Stimulated activated CD8-positive, alpha-beta memory T cell treated with anti-CD3 and anti-CD28 coated beads, Interleukin-15, amount 100 ng/mL, for 1 hour (primary cell): ENCODE measurements around the gene SNAPC4.

Experiments
- DNase-seq: peaks from one replicate; pipeline ENCODE4 v3.0.0-alpha.2; 2020; ENCODE audit warnings: low read depth

SNAPC4 gene

DNA sequence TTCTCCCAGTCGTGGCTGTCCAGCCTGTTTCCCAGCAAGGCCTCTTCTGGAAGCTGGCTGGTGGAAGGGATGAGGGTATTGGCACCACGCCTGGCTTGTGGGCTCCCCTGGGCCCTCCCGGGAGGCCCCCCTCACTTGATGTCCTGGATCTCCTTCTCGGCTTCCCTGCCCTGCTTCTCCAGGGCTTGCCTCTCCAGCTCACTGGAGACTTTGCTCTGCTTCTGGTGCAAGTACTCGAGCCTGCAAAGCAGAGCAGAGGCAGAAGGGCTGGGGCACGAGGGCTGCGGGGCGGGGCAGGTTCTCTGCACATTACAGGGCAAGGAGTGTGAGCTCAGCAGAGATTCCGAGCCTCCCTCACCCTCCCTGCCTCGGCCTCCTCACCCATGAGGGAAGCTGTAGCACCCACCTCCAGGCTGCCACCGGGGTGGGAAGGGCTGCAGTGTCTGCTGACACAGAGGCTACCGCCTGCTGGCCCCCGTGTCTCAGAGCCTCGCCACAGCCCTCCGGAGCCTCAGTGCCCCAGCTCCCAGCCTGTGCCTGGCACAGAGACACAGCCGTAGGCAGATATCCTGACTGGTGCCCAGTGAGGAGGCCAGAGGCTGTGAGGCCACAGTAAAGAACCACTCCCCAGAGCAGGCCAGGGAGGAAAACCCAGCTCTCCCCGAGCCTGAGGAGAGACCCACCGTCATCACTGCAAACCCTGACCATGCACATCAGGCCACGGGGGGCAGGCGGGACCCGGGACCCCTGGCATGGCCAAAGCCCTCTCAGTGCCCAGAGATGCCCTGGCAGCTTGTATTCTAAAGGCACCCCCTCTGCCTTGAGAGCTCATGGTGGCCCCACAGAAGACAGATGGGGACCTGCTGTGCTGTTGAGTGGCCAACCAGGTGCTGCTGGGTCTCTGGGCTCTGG, 7.2 kb downstream of the SNAPC4 start:
- no peak for DNase-seq

DNA sequence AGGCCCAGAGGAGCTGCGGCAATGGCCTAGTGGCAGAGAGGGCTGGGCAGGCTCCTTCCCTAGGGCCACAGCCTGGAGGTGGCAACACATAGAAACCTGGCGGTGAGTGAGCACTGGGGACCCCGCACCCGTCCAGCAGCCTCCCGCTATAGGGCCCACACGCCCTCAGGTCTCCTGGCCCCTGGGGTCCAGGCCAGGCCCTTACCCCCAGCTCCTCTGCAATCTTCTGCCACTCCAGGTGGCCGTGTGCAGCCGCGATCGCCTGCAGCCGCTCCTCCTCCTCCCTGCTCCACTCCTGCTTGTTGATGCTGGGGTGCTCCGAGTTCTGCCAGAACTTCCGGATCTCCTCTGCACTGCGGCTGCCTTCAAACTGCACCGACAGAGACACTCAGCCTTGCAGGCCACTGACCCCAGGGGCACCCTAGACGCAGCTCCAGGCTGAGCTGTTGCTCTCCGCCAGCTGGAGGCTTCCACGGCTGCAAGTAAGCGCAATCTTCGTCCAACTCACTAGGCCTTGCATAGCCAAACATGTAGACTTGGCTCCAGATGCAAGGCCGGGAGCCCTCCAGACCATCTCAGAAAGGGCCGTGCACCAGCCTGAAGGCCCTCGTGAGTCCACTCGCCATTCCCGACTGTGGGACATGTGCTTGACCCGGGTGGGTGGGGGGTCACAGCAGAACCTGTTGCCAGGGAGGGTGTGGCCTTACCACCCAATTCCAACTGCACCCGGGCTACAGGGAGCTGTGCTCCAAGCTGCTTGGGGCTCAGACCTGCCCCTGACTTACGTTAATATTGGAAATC, 8.0 kb downstream of the SNAPC4 start:
- no peak for DNase-seq

DNA sequence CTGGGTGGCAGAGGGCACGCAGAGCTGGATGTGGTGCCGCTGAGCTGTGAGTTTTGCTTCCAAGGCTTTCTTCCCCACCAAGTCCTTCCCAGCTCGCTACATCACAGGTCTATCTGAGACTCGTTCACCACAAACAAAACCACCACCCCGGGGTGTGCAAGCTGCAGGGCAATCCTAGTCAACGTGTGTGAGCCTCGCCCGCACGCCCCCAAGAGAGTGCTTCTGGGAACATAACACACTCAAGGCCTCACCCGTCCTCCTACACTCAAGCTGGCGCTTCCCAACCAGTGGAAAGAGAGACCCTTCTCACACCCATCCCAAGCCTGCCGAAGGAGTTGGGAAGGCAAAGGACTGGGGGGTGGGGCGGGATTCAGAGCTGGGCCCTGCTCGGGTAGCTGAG, 10.6 kb downstream of the SNAPC4 start:
- no peak for DNase-seq

DNA sequence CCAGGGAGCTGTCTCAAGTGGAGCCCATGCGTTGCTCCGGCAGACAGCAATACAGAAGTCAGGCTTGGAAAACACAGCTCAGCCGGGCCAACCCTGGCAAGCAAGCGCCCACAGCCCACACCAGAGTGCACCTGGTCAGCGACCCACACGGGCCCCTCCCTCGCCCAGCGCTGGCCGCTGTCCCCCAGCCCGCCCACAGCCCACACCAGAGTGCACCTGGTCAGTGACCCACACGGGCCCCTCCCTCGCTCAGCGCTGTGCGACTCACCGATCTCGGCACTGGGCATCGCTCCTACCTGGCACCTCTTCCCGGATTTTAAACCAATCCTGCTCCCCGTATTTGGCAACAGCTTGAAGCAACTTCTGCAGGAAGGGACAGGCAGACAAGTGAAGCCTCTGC, 12.8 kb downstream of the SNAPC4 start:
- DNase-seq: no peak

DNA sequence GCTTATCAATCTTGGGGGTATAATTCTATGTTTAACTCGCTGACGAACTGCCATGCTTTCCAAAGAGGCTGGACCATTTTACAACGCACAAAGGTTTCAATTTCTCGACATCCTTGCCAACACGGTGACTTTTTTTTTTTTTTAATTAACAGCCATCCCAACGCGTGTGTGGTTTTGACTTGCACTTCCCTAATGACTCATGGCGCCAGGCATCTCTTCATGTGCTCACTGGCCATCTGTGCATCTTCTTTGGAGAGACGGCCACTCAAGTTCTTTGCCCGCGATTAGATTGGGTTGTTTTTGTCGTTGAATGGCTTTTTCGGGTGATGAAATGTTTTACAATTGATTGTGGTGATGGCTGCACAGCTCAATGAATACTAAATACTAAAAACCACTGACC, 14.0 kb downstream of the SNAPC4 start:
- no peak for DNase-seq

DNA sequence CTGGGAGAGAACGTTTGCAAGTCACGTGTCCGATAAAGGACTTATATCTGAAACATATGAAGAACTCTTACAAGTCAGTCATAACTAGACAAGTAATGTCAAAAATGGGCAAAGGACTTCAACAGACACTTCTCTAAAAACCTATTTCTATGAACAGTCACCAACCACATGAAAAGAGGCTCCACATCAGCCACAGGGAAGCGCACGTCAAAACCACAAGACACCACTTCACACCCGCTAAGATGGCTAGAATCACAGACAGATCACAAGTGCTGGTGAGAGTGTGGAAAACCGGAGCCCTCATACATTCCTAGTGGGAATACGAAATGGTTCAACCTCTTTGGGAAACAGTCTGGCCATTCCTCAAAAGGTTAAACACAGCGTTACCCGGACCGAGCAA, 15.0 kb downstream of the SNAPC4 start:
- no peak for DNase-seq

DNA sequence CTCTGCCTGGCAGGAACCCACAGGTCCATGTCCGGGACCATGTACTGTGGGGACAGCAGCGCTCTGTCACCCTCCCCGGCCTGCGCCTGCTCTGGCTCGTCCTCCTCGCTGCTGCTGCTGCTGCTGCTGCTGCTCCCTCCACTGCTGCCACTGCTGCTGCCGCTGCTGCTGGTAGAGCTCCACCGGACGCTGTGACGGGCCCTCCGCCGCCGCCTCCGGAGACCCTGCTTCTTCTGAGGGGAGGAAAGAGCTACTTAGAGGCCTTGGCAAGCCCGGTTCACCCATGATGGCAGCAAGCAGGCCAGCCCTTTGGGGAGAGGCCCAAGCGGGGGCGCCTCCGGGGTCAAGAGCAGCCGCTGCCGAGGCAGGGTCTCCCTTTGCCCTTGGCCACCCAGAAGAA, 16.5 kb downstream of the SNAPC4 start:
- DNase-seq: no peak

DNA sequence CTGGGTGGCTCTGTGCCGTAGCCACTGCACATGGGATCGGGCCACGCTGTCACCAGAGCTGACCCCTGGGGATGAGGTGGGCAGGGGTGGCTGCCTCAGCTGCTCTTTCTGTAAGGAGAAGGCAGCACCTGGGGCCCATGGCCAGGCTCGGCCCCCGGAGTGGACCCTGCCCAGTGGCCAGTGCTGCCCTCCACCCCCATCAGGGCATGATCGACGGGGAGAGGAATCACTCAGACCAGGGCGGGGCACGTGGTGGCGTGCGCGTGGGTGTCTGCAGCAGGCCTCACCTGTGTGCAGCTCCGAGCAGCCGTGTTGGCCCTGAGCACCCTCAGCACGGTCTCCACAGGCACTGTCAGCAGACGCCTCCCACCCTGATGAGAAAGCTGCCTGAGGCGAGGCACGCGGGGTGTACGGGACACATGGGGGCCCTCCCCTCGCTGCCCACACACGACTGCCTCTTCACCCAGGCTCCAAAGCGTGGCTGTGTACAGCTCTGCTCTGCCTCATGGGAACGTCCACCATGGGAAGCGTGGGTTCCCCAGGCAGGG, 17.9 kb downstream of the SNAPC4 start:
- no peak for DNase-seq

DNA sequence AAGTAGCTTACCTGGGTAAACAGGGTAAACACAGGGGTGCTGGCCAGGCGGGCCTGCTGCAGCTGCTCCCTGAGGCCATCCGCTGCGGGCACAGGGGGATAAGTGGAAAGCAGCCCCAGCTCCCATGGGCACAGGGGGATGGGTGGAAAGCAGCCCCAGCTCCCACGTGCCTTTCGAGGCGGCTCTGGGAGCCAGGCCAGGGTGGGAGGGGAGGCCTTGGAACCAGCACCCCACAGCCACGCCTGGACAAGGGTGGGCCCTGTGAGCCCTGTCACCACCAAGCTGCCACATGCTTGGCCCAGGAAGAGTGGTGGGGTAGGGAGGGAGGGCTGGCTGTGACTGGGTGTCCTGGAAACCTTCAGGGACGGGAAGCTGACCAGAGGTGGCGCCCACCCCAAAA, 18.7 kb downstream of the SNAPC4 start:
- no peak for DNase-seq

DNA sequence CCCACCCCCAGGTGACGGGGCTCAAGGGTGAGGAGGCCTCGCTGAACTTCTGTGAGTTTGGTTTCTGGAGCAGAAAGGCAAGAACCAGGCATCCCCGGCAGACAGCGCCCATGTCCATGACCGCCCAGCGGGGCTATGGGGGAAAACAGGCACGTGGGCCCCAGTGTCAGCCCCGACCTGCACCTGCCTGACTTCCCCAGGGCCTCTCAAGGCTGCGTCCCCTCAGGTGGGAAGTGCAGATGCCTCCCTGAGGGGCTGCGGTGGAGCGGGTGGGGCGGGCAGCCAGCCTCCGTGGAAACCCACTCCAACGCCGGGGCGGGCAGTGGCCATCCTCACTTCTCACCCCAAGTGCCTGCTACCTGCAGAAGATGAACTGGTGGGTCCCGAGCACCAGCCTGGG, 19.6 kb downstream of the SNAPC4 start:
- no peak for DNase-seq

DNA sequence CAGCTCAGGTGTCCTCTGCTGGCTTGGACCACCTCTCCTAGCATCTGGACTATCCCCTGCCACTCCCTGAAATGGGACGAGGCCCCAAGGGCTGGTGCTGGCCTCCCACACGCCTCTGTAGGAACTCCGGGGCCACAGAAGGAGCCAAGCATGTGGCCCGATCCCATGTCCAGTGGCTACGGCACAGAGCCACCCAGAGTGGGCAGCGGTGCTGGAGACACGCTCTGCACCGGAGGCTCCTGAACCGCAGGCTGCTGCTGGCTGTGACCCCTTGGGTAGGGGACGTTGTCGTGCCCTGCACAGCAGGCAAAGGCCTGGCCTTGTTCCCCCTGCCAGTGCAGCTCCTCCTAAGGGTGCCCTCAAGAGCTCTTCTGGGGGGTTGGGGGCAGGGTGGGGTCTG, 20.1 kb downstream of the SNAPC4 start:
- no peak for DNase-seq

DNA sequence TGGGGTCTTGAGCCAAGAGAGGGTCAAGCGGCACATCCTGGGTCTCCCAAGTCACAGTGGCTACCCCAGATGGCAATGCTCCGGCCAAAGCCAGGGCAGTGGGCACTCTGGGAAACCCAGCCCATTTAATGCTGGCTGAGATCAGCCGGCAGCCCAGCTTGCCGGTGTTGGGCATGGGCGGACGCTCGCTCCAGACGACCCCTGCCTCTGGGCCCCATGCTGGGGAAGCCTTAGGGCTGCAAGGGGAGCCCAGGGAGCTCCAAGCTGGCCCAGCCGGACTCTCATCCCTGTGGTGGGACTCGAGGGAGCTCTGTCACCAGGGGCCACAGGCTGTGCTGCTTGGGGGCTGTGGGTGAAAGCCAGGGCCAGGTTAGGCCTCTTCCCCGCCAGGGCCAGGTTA, 20.6 kb downstream of the SNAPC4 start:
- no peak for DNase-seq

DNA sequence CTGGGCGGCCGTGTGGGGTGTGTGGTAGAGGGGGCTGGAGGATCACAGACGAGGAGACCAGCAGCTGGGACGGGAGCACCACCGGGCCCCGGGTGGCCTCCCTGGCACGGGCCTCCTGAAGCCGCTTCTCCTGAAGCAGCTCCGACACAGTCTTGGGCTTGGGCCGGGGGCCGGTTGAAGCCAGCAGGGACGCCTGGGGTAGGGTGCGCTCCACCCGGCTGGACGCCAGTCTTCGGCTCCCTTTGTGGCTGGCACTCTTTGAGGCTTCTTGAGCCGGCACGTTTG, 21.0 kb downstream of the SNAPC4 start:
- no peak for DNase-seq

DNA sequence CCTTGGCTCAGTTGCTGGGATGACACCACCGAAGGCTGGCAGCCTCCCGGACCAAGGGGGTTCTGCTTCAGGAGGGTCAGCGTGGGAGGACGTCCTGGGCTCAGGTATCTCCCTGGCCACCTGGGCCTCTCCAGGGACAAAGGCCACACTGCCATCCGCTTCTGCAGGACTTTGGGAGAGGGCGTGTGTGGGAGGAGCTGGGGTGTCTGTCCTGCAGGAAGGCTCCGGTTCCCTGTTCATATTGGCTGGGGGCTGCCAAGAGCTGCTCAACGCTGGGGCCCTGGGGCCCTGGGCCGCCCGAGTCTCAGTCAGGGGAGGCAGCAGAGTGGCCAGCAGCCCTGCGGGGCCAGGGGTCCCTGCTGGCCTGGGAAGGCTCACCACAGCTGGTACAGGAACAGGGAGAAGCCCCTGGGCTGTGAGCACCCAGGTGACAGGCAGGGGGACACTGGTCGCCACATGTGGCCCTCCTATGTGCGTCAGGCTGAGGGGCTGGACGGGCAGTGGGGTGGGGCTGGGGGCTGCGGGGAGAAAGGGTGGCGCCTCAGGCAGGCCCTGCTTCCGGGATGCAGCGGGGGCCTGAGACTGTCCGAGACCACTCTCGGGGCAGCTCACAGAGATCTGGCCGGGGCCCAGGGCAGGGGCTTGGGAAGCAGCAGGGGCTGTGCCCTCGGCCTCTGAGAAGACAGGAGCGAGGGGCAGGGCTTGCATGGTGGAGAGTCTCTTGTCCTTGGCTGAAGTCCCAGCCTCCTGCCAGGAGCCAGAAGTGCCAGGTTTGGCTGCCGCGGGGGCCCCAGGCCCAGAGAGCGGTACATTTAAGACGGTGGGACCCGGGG, 21.6 kb downstream of the SNAPC4 start:
- DNase-seq: no peak

DNA sequence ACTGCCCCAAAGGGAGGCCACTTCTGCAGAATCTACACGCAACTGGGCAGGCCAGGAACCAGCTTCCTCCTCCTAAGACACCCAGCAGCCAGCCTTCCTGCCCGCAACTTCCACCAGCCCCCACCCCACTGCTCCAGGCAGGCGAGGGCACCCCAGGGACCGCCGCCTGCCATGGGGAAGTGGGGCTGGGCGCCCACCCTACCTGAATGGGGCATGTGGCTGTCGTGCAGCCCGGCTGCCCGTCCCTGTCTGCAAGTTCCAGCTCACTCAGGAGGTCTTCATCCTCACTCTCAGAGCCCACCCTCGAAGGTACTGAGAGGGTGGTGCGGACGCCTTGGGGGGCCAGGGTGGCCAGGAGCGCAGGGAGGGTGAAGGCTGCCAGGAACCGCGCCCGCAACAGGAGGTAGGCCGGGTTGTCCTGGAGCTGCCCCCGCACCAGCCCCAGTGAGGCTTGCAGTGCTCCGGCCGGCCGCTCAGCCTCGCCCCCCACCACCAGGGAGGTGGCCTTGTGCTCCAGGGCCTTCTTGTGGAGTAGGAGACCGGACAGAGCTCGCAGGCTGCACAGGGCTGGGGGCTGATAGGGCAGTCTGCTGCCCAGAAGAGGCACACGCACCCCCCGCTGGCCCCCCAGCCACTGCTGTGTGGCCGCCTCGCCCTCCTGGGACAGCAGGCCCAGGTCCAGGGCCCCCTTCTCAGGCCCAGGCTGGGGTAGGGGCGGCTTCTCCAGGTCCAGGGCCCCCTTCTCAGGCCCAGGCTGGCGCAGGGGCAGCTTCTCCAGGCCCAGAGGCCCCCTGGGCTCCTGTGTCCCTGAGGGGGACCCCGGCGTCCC, 22.4 kb downstream of the SNAPC4 start:
- no peak for DNase-seq

DNA sequence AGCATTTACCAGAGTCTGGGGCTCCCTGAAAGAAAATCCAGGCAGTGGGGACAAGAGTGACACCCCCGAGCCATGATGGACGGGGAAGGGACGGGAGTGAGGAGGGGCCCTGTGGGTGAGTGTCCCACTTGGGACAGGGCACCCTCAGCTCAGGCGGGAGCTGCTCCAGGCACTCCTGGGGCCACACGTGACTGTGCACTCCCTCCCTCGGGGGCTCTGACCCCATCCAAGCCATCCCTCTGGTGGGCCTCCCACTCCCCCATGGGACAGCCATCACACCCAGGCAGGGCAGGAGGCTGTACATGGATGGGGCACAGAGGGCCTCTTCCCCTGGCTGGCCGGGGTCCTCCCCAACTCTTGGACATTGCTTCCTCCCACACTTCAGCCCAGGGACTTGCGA, 23.5 kb downstream of the SNAPC4 start:
- no peak for DNase-seq

DNA sequence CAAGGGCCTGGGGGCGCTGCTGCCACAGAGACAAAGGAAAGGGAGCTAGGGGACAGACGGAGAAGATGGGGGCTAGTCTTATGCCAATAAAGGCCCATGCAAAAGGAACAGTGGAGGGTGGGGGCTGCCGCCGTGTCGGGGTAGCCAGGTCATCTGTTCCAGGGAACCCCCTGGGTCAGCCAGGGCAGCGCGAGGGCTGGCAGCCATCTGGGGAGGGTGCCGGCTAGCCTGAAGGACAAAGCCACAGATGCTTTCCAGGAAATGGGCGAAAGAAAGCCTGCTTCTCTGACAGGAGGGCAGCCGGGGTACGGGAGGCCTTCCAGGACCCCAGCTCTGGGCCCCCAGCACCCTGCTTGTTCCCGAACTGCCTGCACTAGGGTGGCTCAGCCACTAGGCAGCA, 24.9 kb downstream of the SNAPC4 start:
- DNase-seq: no peak

DNA sequence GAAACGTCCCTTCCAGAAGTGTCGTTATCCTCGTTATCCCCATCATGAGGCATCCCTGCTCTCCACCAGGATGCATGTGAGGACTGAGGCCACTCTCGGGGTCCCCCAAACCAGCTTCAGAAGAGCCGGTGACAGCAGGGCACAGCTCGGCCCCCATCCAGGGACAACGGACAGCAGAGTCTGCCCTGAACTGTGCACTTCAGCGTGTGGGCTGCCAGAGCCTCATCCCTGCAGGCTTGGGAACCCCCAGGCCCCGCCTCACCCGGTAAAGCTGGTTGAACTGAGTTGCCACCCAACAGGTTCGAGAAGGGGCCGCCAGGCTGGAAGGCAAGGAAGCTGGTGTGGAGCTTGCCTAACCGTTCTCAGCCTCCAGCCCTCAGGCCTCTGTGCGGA, 25.8 kb downstream of the SNAPC4 start:
- DNase-seq: no peak

DNA sequence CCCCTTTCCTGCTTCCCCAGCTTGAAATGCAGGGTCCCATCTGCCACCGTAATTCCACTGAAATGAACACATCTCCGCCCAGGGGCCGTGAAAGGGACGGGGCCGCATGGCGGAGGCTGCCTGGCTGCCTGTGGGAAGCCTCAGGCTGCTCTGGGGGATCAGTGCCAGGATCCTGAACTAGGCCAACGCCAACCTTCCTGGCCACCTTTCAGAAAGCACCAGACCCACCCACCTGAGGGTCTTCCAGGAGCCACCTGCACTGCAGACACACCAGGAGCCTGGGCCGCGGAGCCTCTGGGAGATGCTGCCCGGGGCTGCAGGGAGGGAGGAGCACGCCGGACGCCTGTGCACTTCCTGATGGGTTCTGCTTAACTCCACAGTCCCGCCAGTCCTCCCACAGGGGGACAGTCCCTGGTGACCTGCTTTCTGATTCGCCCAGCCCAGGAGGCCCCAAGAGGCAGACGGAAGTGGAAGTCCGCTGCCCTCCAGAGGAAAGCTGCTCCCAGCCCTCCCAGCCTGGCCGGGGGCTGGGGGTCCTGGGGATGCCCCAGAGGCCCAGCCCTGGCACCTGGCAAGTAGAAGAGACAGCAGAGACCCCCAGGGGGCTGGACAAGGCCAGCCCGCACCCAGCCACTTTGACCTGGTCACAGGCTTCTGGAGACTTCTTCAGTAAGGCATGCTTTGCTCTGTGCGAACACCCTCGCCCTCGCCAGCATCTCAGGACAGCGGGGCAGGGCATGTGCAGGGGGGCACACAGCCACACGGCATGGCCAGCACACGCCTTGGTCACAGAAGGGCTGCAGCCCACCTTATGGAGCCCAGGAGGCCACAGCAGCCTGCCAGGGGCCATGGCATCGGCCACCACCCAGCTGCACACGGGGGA, 26.4 kb downstream of the SNAPC4 start, which contains the start of gene CARD9:
CARD9 (minus strand) TSS at position 370 of the 883 bp plus-strand sequence. CDS start 1,591 bp downstream, outside the sequence.
- DNase-seq: no peak

DNA sequence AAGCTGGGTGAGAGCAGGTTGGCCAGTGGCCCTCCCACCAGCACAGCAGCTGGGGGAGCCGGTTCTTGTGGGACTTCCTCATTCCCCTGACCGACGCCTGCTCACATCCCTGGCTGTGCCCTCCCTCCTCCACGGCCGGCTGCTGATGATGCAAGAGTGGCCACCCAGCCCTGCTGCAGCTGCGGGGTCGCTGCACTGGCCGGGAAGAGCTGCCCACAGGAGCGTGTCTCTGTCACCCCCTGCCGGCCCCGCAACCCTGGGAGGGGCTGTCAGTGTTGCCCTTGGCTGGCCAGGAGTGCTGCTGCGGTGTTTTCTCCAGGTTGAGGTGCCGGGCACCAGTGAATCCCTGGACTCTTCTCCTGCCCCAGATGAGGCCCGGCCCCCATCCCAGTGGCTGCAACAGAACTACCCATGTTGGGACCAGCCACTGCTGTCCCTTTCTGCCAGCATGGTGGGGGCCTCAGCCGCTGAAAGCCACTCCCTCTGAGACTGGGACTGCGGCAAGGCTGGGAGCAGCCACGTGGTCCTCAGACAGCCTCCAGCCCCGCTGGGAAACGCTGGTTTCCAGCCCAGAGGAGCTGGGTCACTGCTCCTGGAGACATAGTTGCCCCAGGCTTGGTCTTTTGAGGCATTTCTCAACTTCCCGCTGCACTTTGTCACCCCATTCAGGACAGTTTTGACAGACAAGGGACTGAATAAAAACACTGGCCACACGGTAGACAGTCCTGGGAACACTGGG, 27.2 kb downstream of the SNAPC4 start:
- DNase-seq: no peak
